ENCODE measurements around the gene RSPO4.

RSPO4 gene

DNA sequence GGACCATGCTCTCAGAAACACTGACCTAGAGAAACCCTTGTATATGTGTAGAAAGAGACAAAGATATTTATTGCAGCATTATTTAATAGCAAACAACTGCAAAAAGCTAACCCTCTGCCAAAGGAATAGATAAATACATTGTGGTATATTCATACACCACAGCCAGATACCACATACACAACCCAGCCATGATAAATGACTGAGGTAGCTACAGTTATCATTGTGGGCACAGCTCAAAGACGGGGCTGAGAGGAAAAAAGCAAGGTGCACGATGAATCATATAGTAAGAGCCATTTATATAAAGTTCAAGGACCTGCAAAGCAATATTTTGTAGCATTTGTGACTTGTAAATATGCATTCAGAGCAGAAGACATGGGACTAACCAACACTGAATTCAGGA, 30.8 kb downstream of the RSPO4 start:
- in situ Hi-C loops (cut with MboI; ENCODE audit: low sequenced_read_pairs): no loop called here

DNA sequence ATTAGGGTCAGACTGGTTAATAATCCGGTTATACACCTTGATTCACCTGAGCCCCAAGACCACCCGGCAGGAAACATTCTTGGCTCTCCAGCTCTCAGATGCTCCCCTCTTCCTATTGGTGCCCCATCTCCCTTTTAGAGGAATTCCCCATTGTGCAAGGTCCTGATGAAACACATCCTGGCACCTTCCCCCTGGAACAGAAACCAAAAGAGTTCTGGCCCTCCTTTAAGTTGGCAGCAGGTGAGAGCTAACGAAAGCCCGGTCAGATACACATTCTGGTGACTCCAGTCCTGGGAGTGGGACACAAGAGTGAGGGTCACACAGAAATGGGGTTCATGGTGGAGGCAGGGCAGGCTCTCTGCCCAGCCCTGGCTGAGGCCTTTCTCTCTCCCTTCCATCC, 32.2 kb downstream of the RSPO4 start:
- in situ Hi-C loops (cut with MboI; ENCODE audit: low sequenced_read_pairs): no loop called here

DNA sequence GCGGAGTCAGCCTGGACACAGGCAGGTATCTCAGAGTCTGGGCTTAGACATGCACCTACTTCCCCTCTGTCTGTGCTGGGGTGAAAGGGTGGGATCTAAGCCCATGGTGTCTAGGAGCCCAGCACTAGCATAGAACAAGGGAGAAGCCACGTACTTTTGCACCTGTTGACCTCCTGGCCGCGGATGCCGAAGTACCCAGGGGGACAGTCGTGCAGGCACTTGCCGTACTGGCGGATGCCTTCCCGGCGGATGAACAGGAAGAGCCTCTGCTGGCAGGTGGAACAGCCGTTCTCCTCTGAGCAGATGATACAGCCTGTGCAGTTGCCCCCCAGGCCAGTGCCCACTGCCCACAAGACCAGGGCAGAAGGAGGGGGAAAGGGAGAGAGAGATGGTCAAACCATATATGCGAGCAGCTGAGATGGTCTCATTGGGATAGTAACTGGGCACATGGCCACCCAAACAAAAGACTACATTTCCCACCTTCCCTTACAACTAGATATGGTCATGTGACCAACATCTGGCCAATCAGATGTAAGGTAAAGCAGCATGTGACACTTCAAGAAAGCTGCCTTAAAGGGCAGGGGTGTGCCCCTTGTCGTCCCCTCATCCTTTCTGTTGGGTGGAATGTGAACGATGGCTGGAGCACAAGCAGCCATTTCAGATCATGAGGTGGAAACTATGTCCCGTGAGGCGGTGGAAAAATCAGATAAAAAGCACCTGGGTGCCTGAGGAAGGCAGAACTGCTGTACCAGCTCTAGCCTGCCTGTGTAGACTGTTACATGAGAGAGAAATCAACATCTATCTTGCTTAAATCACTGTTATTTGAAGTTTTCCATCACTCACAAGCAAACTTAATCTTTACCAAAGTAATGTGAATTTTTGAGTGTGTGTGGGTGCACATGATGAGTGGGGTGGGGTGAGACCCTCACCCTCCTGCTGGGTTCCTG, 34.0 kb downstream of the RSPO4 start:
- in situ Hi-C loops (cut with MboI; ENCODE audit: low sequenced_read_pairs): no loop called here

DNA sequence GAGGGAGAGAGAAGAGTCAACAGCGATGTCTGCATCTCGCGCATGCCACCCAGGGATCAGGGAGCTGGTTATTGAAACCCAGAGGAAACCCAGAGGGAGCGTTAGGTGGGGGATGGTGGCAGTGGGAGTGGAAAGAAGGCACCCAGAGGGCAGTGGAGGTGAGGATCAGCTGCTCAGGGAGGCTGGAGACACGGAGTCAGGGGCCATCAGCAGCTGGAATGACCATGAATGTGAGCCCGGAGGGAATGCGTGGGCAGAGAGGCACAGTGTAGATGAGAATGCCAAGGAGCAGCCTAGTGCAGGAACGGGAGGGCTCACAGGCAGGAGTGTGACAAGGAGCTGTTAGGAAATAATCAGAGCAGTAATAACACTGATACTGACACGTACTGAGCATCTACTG, 36.2 kb downstream of the RSPO4 start:
- in situ Hi-C loops (cut with MboI; ENCODE audit: low sequenced_read_pairs): no loop called here

DNA sequence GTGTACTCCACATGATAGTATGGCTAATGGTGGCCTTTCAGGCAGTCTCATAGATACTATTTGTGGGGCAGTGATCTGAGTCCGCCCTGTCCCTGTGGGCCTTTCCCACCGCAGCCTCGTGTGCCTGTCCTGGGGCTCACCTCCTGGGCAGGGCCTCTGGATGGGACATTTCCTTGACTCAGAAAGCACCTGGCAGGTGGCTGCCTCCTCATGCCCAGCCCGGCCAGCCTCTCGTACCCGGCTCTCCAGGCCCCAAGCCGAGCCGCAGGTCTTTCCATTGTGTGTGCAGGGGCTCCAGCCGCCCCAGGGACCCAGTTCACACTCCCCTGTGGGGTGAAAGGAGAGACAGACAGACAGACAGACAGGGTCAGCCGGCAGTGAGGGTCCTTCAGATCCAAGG, 38.3 kb downstream of the RSPO4 start:
- in situ Hi-C loops (cut with MboI; ENCODE audit: low sequenced_read_pairs): no loop called here

DNA sequence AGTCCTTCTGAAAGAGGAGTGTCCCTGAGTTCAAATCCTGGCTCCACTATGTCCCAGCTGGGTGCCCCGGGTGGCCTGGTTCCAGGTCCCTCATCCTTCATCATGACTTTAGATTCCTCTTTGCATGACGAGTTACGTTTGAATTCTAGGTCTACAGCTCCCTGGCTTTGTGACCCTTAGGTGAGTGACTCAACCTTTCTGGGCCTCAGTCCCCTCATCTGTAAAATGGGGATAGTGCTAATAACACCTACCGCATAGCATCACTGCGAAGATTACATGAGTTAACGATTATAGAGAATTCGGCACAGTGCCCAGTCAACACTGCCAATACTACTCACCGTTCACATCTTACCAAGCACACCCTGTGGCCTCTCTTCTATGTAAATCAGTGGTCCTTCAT, 39.4 kb downstream of the RSPO4 start:
- in situ Hi-C loops (cut with MboI; ENCODE audit: low sequenced_read_pairs): no loop called here

DNA sequence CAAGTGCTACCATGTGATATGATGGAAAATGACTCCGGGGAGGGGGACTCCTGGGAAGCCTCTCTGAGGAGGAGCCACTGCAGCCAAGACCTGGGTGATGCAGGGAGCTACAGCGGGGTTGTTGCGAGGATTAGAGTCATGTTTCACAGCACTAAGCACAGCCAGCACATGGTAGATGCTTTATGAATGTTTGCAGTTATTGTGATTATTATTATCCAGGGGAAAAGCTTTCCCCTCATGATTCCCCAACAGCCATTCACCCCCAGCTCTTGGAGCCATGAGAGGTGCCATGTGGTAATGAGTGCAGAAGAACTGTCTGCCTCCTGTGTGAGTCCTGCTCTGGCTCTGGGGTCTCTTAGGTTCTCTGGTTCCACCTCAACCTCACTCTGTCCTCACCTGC, 39.9 kb downstream of the RSPO4 start:
- in situ Hi-C loops (cut with MboI; ENCODE audit: low sequenced_read_pairs): no loop called here

DNA sequence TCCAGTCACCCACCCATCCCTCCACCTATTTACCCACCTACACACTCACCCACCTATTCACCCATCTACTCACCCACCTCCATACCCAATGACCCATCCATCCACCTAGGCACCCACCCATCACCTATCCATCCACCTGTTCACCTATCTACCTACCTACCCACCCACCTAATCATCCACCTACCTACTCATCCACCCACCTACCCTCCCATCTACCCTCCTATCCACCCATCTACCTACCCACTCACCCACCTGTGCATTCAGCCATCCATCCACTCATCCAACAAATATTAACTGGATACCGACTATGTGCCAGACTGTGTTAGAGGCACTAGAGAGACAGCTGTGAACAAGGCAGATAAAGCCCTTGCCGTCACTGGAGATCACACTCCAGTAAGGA, 40.3 kb downstream of the RSPO4 start:
- in situ Hi-C loops (cut with MboI; ENCODE audit: low sequenced_read_pairs): no loop called here

DNA sequence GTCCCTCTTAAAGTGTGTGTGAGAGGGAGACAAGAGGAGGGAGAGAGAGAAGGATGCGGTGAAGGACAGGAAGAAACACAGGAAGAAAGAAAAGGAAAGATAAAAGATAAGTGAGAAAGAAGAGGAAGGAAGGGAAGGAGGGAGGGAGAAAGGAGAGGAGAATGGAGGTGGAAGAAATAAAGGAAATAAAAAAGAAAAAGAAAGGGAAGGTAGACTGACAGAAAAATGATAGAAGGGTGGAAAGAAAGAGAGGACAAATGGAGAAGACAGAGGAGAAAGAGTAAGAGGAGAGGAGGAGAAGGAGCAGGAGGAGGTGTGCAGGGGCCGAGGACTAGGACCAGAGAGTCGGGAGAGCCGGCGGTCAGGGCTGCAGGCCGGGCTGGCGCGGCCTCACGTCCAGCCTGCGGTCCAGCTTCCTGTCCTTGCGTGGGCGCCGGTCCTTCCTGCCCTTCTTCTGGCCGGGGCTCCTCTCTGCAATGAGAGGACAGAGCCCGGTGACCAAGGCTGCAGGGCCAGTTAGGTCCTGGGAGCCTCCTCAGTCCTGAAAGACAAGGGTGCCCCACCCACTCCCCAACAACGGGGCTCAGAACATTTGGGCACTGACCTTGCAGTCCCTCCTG, 42.0 kb downstream of the RSPO4 start:
- in situ Hi-C loops (cut with MboI; ENCODE audit: low sequenced_read_pairs): no loop called here

DNA sequence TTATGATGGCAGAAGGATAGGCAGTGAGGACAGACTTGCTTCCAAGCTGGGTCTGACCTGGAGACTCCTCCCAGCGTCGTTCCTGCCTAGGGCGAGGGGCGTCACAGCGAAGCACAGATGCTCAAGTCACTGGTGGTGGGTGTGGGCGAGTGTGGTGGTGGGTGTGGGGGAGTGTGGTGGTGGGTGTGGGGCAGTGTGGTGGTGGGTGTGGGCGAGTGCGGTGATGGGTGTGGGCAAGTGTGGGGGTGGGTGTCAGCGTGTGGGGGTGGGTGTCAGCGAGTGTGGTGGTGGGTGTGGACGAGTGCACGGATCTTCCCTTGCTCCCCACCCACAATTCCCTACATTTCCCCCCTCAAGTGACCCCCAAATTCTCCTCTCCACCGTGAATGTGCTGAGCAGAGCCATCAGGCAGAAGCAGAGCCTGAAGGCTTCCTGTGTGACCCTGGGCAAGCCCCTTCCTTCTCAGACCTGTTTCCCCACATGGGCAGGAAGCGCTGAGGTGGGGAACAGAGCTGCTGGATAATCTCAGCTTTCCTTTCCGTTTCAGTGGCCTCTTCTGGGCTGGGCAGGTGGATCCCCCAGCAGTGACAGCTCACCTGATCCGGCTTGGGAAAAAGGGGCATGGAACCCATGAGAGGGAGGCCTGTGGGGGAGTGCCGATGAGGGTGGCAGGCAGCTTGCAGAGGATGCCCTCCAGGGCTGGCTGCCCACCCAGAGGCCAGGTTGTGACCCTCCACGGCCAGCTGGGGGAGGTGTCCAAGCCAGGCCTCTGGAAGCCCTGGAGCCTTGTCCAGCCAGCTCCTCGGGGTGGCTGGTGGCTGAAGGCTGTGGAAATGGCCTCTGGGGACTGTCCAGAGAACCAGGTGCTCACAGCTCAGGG, 42.9 kb downstream of the RSPO4 start:
- in situ Hi-C loops (cut with MboI; ENCODE audit: low sequenced_read_pairs): no loop called here

DNA sequence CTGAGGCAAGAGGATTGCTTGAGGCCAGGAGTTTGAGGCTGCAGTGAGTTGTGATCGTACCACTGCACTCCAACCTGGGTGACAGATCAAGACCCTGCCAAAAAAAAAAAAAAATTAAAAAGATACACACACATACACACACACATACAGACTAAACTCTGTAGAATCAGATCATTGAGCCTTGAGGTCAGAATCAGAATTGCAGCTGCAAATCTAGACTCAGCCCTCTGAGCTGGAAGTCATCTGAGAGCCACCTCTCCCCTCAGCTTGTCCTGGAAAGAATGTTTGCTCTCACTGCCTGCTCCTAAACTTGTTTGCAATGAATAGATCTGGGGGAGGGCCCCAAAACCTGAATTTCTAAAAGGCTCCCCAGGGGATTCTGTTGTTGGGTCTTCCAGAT, 44.6 kb downstream of the RSPO4 start:
- in situ Hi-C loops (cut with MboI; ENCODE audit: low sequenced_read_pairs): no loop called here

DNA sequence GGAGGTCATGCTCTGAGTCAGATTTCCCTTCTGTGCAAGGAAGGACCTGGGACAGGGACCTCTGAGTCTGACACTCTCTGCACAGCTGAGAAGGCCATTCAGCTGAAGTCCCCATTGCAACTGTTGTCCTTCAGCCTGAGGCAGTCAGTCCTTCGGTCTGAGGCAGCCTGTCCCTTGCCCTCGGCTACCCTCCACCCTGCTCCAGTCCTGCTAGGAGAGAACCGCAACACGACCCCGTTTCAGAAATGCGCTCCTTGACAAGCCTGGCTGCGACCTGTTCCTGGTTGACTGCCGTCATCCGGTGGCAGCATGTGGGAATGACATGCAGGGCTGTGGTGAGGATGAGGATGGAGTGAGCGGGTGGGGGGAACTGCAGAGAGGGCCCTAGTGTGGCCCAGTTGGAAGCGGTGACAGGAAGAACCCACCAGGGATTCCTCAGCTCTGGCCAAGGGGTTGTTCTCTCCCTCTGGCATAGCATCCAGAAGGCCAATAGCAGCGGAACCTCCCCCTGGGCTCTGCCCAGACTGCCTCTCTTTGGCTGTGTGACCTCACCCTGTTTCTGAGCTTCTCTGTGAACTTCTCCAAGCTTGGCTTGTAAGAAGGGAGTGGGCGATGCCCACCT, 45.7 kb downstream of the RSPO4 start:
- in situ Hi-C loops (cut with MboI; ENCODE audit: low sequenced_read_pairs): no loop called here

DNA sequence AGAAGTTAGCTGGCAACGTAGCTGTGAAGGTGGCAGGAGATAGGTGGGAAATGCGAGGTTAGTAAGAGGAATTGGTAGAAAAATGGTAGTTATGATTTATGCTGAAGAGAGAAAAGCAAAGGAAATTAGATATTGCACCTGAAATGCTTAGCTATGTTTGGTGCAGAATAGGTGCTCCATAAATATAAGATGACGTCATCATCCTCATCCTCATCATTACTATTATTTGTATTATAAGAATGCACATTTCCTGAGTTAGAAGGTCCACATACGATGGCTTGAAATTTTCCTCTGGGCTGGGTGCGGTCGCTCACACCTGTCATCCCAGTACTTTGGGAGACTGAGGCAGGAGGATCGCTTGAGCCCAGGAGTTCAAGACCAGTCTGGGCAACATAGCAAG, 46.5 kb downstream of the RSPO4 start:
- in situ Hi-C loops (cut with MboI; ENCODE audit: low sequenced_read_pairs): no loop called here

DNA sequence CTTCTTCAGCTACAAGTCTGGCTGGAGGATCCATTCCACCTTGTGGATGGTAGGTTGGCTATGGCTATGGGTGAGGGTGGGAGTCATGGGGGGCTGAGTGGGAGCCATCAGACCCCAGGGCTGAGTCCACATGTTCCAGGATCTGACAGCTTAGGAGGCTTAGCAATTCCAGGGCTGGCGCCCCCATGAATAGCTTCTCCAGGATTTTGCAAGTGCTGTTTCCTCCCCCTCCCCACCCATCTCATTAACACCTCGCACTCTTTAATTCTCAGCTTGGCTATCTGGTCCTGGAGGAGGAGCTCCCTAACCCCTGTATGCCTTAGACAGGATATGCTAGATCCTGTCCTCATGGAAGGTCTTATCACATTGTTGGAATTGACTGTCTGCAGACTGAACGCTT, 47.0 kb downstream of the RSPO4 start:
- in situ Hi-C loops (cut with MboI; ENCODE audit: low sequenced_read_pairs): no loop called here

DNA sequence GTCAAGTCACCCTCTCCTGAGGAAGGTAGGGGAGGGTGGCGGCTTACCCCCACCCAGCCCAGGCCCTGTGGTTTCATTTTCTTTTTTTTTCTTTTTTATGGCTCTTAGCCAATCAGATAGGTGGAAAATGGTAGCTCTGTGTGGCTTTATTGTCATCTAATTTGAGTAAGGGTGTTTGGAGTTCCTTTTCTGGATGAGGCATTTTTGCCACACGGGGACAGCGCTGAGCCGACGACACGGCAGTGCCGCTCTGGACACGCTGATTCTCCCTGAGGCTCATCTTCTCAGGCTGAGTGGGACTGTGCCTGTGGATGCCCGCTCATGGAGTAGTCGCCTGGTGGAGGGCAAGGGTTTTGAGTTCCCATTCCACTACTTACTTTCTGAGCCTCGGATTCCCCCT, 48.4 kb downstream of the RSPO4 start:
- in situ Hi-C loops (cut with MboI; ENCODE audit: low sequenced_read_pairs): no loop called here

DNA sequence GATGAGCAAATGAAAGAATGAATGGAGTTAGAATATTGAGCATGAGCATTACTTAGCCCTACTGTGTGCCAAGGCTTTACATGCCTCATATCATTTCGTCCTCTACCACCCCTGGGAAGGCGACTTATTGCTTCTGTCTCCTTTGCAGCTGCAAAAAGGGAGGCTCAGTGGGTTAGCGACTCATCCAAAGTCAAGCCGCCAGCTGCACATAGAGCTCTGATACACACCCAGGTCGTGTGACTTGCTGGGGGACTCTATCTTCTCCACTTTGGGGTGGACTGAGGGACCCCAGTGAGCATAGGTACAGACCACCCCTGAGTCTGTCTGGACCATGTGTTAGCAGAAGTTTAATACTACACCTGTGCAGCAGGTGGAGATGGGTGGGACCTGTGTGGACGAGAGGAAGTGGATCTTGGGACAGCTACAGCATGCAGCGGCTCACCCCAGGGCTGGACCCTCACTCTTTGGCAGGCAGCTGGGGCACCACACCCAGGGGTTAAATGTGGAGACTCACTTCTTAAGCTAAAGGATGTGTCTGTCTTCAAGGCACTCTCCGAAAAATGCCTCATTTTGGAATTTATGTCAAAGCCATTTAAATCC, 49.8 kb downstream of the RSPO4 start:
- in situ Hi-C loops (cut with MboI; ENCODE audit: low sequenced_read_pairs): no loop called here

DNA sequence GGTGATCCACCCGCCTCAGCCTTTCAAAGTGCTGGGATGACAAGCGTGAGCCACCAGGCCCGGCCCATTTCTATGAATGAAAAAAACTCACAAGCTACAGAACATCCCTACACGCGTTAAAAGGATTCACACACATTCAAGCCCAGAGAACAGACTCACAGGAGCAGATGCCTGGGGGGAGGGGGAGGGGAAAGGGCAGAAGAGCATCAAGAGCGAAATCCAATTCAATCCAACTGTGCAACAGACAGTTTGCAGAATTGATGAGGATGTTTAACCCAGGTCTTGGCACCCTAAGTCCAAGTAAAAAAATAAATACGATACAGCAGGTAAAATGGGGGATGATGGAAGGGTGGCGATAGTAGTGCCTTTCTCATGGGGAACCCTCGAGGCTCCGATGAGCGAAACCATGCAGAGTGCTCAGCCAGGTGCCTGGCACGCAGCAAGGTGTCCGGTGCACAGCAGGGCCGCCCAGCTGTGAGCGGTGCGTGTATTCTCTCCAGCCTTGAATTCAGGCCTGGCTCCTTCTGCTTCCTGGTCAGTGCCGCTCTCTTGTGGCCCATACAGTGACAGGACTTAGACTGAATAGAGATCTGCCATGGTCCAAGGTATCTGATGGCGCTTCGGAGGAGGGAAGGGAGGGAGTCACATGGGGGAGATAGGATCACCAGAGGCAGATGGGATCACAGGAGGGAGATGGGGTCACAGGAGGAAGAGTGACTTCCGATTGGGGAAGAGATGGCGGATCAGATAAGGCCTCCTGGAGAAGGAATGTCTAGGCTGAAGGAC, 50.5 kb downstream of the RSPO4 start:
- in situ Hi-C loops (cut with MboI; ENCODE audit: low sequenced_read_pairs): no loop called here

DNA sequence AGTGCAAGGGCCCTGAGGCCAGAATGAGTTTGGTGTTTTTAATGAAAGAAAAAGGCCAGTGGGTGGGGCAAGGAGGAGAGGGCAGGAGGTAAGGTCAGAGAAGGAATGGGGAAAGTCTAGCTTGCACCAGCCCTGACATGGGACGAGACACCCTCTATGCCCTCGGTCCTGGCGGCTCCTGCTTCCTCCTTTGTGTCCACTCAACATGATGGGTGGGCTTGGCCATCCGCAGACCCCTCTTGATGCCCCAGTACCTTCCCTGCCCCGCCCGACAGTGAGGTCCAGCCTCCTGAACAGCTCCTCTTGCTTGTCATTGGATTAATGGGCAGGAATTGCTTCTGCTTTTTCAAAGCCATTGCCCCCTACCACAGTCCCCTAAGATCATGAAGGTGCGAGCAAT, 52.4 kb downstream of the RSPO4 start:
- in situ Hi-C loops (cut with MboI; ENCODE audit: low sequenced_read_pairs): no loop called here

DNA sequence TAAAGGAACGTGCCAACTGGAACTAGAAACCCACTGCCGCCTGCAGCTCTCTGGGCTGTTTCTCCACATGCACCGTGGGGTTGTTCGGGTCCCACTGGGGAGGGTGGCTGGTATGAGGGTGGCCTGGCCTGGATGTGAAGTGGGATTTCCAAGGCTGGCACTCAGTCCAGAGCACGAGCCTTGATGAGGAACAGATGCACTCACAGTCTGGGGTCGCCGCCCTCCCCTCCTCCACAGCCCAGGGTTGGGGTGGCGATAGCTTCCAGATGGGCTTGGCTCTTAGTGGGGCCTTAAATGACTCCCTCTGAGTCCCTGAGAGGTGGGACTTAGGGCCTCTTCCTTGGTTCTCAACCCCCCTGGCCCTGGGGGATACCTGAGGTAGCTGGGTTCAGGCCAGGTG, 55.3 kb downstream of the RSPO4 start:
- in situ Hi-C loops (cut with MboI; ENCODE audit: low sequenced_read_pairs): no loop called here

DNA sequence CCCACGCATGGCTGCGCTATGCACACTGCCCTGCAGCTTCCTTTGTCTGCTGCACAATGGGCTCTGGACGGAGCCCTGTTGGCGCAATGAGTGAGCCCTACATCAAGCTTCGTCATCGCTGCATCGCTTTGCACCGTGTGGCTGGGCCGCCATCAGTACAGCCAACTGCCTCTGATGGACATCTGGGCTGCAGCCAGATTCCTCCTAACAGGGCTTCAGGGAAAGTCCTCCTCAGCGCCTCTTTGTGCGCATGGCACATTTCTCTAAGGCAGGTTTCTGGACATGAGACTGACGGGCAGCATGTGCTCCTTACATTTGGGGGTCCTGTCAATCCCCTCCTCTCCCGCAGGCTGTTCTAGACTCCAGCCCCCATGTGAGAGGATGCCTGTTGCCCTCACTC, 56.3 kb downstream of the RSPO4 start:
- in situ Hi-C loops (cut with MboI; ENCODE audit: low sequenced_read_pairs): no loop called here
